Stimulated activated CD8-positive, alpha-beta memory T cell treated with anti-CD3 and anti-CD28 coated beads, Interleukin-7, amount 100 ng/mL, for 4 hours (primary cell): ENCODE data around the gene LCP2.

Experiments
- DNase-seq, 2 donors: peaks; one replicate each; pipeline ENCODE4 v3.0.0-alpha.2; 2020; ENCODE audit warnings: low read depth in 2 of 2

LCP2 gene

DNA sequence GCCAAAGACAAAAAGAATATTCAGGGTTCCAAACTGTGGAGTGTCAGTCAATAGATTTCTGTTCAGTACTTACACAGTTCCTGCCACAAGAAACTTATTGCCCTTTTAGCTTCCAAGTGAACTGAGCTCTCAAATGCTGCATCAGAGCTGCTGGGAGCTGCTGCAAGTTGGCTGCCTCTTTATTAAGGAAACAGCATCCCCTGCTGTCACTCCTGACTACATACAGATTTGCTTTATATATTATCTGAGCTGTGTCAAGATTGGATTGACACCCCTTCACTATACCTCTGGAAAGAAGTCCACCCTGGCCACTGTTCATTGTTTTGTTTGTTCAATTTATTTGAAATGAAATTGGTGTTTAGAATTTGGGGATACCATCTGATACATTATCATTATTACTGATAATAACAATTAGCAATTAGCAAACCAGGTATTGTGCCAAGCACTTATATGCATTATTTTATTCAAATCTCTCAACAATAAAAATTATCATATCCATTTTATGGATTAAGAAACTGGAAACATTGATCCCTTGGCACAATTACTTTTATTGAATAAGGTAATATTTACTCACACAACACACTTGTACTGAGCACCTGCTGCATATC is 81.2 kb downstream of the LCP2 start:
- no peak for DNase-seq

GRCh38 chr5:170211575-170212334 is 85.8 kb downstream of the LCP2 start:
- no peak for DNase-seq

DNA sequence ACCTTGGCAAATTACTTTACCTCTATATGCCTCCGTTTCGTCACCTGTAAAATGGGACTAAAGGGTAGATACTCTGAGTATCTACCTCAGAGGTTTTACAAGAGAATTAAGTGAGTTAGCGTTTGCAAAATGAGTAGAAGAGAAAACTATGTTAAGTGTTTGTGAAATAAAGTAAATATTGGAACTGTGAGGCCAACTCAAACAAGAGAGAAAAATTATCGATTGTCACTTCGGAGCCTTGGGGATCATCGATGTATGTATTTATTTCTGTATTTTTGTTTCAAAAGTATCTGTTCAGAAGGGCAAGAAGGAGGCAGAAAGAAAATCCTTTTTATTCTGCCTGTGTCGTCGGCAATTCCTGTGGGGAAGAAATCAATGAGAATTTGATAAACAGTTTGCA is 90.6 kb downstream of the LCP2 start:
- no peak for DNase-seq

DNA sequence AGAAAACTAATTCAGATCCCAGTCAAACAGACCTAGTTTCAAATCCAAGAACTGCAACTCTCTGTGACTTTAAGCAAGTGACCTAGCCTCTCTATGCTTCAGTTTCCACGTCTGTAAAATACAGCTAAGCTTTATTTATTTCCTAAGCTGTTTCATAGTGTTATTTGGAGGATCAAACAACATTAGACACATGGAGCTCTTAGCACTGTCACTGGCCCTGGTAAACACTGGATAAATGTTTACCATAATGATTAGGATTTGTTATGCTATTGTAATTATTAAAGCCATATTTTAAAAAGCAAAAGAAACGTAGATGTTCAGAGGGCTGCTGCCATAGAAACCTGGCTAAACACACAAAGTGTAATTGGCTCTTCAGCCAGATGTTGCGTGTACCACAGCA is 91.4 kb downstream of the LCP2 start:
- no peak for DNase-seq

GRCh38 chr5:170204202-170204601 is 93.4 kb downstream of the LCP2 start:
- DNase-seq, result no peak

DNA sequence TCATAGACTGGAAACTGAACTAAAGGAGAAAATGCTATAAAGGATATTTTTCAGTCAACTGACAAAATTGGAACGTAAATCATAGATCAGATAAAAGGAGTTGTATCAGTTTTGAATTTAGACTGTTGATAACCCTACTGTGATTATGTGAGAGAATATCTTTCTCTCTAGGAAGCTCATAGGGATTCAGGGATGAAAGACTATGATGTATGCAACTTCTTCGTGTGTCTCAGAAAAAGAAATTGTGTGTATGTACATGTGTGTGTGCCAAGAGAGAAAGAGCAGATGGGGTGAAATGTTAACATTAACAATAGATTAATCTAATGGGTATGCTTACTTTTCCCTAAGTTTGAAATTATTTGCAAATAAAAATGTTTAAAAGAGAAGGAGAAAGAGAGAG is 95.5 kb downstream of the LCP2 start:
- DNase-seq, result no peak

GRCh38 chr5:170201311-170201710 is 96.3 kb downstream of the LCP2 start:
- no peak for DNase-seq

- no peak for DNase-seq
Observed at GRCh38 chr5:170200876-170201275, 96.7 kb downstream of the LCP2 start.
